Measurements from ENCODE around the gene GRIP1.

The GRIP1 gene

DNA sequence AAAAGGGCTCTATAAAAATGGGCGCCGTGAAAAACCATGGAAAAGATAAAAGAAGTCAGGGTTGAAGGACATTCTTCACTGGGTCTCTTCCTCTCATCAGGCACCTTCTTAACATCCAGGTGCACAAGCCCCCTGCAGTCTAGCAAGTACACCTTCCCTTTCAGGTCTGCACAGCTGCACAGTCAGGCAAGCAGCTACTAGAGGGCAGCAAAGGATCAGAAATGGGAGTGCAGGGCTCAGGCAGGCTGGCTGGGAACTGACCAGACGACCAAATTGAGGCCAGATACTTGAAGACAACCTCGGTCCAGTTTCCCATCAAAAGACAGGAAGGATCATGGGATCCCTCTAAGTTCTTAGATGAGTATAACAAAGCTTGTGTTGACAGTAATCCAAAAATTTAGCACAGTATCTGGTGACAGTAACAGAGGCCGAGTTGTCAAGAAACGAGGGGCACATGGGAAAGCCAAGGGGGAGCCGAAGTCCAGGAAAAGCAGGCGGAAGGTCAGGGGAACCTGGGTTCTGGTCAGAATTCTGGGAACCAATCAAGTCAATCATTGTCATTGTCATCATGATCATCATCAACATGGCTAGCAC, 10.1 kb upstream of the GRIP1 start:
- DNase-seq = peak; percentile 33 to 44

DNA sequence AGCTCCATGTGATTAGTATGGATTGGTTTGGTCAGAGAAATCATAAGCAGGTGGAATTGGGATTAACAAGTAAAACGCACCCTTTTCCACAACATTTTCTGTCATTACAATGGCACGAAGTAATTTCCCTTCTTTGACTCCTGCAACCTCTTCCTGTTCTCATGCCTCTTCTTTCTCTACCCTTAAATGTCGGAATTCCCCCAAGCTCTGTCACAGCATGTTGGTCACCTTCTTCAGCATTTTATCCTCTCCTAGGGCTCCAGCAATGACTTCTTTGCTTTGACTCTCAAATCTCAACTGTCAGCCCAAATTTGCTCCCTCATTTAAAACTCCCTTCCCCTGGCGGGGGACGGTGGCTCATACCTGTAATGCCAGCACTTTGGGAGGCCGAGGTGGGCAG, 5.3 kb upstream of the GRIP1 start:
- DNase-seq = no peak

DNA sequence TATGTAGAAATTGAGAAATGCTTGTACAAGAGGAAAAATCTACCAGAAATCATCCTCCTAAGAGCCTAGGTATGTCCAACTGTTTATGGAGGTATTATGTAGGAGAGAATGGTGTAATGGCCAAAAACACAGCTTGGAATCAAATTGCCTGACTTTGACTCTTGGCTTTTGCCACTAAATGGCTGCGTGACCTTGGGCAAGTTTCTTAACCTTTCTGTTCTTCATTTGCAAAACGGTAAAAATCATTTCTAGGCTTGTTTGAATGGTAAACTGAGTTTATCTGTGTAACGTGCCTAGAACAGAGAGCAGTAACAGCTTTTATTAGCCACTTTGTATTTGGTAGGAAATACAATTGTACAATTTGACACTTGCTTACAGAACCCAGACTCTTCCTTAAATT, 4.9 kb upstream of the GRIP1 start:
- DNase-seq = no peak

DNA sequence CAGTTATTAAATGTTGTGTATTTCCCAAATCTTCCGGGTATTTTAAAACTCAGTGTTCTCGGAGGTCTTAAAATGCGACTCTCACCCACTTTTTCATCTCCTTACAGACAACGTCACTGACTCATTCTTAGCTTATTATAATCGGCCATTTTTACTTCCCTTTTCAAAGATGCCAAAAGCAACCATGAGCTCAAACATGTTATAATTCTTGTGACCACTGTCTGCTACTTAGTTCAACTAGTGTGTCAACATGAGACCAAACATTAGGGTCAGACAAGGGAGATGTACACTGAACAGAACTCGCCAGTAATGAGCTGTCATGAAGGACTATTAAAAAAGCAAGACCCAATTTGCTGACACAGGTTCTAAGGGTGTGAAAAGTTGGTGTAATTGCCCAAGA, 4.2 kb upstream of the GRIP1 start:
- DNase-seq = no peak

DNA sequence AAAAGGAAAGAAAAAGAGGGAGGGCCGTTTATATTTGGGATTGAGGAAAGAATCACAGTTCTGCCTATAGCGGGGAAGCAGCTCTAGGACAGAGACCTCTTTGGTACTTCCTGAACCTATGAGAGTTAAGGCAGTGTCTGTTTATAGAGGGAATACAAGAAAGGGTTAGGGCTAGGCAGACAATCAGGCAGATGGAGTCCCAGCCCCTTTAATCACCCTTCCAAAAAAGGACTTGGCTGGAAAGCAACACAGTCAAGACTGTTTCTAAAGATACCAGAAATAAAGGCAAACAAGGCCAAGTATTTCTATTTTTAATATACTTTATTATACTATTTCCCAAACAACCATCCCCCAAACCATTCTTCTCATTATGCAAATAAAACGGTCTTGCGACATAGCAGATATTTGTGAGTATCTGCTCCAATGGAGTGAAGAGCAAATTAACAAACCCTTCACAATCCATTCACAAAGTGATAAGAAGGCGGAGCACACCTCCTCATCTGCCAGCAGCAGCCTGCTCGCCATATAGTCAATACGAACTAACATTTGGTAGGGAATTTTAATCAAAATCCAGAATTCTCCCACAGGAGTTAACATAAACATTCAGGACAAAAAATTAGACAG, 697 bp upstream of the GRIP1 start:
- no peak for DNase-seq

DNA sequence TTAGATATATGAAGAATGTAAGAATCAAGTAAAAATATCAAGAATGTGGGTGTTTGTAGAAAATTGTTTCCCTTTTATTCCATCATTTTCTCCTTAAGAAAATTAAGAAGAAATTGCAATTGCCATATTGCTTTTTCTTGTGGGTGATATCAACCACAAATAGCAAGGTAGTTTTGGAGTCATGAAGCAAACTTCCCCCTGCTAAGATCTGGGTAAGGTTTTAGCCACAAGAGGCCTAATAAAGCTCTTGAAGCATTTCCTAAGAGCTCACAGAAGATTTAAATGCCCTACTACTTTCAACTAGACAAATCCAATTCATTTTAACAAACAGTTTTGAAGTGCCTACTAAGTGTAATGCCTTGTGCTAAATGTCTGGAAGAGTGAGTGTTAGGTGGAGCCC, 2.6 kb downstream of the GRIP1 start:
- DNase-seq = no peak

DNA sequence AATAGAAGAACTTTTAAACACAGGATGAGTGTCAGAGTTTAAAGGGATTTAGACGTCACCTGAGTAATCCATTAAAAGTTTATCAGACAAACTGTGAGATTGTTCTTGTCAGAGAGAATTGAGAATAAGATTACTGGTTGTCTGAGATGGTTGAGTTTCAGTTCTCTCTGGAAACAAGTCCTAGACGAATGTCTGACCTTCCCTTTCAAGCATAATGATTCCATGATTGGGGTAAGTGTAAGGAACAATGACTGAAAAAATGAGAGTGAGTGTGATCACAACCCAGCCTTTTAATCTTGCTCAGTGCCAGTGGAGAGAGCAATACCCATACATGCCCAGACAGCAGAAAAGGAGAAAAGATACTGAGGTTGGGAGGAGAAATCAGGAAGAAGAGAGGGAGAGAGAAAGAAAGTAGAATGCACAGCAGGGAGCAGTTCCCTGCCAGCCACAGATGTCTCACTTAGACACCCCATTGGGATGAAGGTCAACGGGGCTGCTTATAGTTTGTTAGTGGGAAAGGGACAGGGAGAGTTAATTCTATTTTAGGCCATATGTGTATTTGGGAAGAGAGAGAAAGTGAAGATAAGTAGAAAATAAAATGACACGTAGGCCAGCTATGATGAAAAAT, 4.3 kb downstream of the GRIP1 start:
- DNase-seq = no peak

DNA sequence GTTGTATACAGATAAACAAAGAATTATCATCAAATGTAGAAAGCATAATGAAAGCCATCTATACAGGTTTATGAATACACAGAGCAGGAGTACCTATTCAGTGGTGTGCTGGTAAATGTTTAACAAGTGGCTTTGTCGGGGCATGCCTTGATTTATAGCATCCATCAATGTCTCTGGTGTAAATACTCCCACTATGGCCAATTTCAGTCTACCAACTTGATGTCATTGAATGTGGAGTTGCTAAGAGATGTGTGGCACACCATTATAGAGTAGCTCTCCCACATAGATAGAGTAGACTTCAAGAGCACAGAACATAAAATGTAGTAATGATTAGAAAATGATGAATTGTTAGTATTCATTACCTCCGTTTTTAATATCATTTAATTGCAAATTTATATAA, 9.3 kb downstream of the GRIP1 start:
- no peak for DNase-seq

DNA sequence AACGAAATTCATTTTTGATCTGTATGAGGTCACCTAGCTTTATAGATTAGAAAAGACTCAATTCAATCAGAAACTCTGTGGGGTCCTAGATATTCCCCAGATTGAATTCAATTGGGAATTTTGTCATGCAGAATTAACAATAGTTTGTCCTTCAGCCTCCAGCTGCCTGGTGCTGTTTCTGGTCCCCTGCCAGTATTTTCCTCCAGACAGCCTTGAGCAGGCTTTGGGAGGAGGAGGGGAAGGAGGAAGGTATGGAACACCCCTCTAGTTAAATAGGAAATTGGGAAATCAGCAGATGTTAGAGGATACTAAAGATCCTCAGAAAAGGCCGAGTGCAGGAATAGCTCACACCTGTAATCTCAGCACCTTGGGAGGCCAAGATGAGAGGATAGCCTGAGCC, 10.6 kb downstream of the GRIP1 start:
- no peak for DNase-seq

DNA sequence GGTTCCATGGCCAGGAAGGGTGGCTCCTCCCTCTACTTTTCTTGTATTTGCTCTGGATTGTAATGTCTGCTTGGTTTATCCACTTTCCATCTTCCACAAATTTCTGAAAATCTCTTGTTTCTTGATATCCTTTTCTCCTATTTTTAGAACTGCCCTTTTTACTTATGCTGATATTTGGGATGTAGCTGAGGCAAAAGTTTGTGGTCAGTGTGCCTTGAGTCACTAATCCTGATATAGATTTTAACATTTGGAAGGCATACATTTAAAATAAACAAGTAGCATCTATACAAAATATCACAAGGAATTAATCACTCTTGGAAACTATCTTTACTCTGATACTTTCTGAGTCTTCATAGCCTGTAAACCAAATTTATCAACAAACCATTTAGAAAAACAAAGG, 11.0 kb downstream of the GRIP1 start:
- no peak for DNase-seq

DNA sequence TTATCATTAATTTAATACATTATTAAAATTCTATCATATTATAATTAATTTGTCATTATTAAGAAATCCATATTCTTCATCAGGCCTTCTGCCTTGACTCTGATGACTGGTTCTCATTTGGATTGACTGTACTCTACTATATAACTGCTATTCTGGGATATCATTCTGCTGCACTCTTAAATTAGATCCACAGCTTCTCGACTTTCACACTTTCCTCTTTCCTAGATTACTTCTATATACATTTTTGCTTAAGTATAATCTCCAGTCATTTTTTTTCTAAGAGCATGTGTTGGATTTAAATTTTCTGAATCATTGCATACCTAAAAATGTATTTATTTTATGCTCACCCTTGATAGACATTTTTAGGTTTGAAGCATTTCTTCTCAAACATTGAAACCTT, 12.4 kb downstream of the GRIP1 start:
- DNase-seq = no peak

DNA sequence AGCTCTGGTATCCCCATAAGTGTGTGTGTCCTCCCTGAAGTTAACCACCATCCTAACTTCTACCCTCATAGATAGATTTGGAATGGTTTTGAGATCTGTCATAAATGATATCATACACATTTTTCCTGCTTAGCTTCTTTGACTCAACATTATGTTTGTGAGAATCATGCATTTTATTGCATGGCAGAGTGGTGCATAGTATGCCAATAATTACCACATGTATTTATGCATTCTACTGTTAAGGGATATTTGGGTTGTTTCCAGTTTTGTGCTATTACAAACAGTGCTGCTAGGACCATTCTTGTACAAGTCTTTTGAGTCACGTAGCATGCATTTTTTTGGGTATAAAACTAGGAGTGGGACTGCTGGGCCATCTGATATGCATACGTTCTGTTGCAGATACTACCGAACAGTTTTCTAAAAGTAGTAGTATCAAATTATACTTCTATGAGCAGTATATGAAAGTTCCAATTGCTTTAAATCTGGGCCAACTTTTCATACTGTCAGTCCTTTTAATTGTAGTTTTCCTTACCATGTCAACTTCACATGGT, 13.4 kb downstream of the GRIP1 start:
- no peak for DNase-seq

DNA sequence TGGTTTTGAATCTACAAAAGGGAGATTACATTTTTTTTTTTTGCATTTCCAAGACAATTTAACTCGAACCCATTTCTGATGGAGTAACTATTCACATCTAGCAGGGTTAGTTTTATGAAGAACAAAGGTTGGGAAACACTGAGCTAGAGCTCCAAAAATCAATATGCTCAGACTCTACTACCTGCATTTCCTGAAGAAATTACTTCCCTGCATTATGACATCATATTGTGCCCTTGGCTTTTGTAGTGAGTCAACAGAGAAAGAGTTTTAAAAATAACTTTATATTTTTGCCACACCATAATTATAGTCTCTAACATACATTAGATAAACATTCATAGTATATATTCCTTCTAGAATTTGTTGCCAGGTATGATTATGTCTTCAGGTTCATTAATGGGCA, 14.8 kb downstream of the GRIP1 start:
- no peak for DNase-seq

DNA sequence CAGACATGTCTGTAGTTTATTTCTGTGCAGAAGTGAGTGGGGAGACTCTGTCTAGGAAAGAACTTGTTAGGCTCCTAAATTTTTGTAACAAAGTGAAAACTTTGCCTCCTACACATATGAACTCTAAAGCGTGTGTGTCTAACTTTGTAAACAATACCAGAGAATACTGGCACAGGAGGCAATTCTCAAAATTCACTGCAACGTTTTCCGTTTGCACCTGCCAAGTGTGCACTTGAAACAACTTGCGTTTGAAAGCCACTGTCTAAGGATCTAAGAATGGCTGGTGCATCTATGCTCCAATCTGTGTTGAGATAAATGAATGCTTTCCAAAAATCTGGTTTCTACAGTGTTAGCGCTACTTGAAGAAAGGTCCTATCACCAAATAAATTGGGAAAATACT, 15.3 kb downstream of the GRIP1 start:
- DNase-seq = no peak

DNA sequence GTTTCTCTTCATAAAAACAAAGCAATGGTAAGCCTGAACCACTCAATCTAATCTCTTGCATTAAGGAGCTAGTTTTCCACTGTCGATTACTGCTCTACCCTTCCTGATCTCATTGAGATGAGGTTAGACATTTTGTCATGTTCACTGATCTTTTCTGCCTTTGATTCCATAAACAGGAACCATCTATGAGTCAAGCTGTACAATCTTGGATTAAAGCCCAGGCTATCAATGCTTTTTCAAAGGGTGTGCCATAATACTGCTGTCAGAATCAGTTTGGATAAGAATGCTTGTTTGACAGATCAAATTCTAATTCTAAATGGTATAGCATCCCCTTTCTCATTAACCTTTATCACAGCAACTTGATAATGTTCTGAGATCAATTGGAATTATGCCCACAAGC, 16.1 kb downstream of the GRIP1 start:
- DNase-seq = no peak

DNA sequence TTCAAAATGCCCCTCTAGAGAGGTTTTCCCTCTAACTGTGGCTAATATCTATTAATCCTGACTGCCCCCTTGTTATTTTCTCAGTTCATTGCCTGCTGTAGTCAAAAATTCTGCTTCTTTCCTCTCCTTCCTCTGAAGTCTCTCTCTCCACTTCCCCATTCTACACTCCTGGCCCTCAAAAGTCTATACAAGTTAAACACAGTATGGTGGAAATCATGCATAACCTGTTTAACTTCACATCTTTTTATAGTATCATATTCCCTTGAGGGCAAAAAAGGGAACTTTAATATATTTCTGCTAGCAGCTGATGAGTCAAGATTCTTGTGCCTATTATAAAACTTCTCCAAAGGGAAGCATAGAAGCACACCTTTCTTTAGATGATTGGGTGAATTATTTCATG, 16.7 kb downstream of the GRIP1 start:
- peak in 1 of 2 donors; percentile 2 for DNase-seq

DNA sequence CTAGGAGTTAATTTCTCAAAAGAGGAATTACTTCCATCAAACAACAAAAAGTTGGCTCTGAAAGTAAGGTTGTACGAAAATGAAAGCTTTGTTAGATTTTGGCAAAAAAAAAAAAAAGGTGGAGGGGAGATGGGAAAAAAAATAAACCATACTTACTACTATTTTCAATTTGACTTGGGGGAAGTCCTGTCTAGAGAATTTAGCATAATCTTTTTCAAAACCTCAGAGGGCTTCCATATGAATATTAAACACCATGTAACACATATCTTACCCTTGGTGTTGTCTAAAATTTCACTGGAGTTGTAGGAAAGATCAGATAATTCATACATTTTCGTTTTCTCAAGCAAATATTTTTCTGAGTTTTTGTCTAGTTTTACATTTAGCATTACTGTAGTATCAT, 17.5 kb downstream of the GRIP1 start:
- no peak for DNase-seq

DNA sequence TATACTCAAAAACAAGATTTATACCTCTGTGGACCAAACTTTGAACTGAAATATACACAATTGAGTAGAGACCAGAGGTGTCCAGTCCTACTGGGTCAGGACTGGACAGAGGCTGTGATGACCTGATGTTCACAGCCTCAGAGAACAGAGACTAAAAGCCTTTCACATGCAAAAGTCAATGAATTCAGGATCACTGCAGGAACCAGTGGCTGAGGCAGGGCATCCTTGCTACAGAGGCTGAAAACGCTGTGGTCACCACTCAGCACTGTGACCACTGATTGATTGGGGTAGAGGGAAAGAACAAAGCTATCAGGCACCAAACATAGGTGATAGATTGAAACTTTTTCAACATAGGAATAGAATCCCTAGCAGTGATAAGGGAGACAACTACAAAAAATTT, 25.1 kb downstream of the GRIP1 start:
- no peak for DNase-seq

DNA sequence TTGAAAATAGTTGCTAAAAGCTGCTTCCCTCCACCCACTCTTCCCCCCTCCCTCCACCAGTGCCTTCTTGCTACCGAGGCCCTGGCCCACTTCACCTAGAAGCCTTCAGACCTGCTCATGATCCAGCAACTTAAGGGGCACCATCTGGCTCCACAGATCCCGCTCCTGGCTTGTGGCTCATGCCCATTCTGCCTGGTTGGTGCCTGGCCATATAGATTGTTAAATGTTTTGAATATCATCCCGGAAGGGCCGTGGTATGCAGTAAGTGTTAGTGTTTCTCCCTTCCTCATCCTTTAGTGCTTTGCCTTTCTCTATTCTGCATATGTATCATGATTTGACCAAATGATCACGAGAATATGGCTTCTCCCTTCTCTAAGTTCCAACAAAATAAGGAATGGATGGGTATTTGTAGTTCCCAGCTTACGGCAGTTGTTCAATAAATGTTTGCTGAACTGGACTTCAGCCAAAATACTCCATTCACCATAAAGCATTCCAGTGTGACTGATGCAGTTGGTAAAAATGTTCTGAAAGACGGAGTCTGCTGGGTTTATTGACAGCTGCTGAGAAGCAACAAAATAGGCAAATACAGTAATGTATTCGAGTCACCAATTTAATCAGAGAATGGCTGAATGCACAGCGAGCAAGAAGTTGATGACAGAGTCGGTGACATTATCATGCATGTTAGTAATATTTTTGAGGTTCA, 30.7 kb downstream of the GRIP1 start:
- no peak for DNase-seq

DNA sequence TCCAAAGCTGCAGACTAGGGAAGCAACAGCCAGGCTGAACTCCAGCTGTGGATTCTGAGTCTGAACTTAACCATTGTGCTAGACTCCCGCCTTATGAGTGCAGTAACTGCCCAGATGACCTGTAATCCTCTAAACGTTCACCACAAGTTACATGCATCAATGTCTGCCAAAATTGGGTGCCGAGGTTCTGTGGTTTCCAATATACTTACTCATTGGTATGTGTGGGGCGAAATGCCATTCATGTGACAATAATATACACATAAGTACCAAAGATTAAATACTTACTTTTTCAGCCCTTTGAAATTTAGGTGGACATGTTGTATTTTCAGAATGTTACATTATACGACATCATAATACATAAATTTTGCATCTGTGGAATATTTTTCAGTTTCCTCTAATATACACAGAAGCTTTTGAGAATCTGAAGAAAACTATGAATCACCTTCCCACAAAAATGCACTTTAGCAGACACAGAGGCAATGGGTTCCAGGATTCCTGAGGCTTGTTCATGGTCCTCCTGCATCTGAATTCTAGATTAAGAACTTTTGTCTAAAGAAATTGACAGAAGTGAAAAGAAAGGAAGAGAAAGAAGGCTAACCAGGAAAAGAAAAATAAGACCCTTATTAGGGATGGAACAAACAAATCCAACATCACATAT, 31.7 kb downstream of the GRIP1 start:
- DNase-seq = no peak

DNA sequence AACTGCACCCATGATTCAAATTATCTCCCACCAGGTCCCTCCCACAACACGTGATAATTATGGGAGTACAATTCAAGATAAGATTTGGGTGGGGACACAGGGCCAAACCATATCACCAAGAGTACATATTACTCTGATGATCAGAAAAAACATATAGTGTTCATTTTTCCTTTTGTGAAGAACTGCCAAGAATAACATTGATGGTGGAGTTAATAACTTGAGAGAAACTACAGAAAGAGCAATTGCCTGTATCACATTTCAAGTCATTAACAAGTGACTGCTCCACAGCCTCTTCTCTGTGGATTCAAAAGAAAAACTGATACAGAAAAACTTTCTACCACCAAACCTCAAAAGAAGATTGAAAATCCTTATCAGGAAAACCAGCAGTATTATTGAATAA, 34.7 kb downstream of the GRIP1 start:
- no peak for DNase-seq

DNA sequence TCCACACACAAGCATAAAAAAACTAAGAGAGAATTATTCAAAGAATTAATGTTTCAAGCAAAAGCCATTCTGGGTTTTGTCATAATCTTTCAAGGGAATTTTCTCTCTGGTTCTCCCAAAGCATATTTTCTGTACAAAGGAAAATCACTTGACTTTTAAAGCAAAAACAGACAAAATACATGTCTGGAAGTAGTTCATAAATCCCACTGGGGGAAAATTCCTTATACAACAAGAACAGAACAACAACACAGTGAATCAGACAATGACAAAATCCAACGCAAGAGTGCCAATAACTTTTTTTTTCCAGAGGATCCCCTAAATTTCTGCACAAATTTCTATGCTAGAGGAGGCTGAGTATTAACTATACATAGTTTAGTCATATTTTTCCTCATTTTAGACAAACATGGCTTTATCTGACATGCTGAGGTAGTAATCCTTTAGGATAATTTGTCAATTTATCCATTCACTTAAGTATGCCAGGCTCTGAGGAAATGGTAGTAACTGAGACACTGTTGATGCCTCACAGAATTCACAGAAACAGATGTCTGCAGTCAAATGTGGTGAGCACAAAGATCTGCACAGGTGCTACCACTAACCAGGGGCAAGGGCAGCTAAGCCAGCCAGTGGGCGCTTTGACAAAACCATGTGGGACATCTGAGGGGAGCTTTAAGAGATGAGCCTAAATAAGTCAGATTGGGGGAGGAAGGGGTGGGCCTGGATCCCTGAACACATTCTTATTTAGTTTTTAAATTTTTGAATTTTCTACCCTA, 38.0 kb downstream of the GRIP1 start:
- DNase-seq = no peak

DNA sequence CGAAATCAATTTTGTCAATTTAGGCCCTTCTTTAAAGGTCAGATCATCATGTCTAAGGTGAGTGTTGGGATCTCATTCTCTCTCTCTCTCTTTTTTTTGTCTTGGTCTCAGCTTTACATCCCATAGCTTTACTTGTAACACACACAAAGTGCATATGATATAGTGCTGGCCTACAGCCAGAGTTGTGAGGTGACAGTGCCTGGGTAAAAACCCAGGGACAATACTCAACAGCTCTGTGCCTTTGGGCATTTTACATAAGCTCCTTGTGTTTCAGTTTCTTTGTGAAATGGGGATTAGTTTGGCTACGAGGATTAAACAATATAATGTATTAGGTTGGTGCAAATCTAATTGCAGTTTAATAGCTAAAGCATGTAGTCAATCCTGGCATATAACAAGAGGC, 40.2 kb downstream of the GRIP1 start:
- DNase-seq = no peak
